Heart right ventricle (tissue), 16 donors: ENCODE measurements around the gene ADNP. TPM values are rescaled to one million over a fixed set of nuclear protein-coding genes. Genes with fewer than 3 reads are reported as not detected.

Experiments used
- ATAC-seq, 8 donors: fragments of 200-7000 bp; cut with Tn5 transposase; one replicate each; pipeline ENCODE4 v1.9.1; 2020; ENCODE audit warnings: mild to moderate bottlenecking in 8 of 8, moderate library complexity in 8 of 8, moderate number of reproducible peaks in 1 of 8
- DNase-seq, 2 donors: peaks; one replicate each; pipeline ENCODE4 v3.0.0-alpha.2; 2020
- H3K27ac ChIP-seq, 10 donors: fragments of 200-600 bp; sonication (generic) in 2 of 10; one replicate each; pipeline versions ENCODE4 v1.5.0 to v1.8.0; 2020 to 2022; ENCODE audit warnings: mild to moderate bottlenecking in 3 of 10
- H3K27me3 ChIP-seq, 7 donors: fragments of 200-600 bp; one replicate each; pipeline ENCODE4 v1.8.0; 2021 to 2022; ENCODE audit warnings: mild to moderate bottlenecking in 2 of 7
- H3K36me3 ChIP-seq, 9 donors: fragments of 200-600 bp; sonication (generic) in 1 of 9; one replicate each; pipeline versions ENCODE4 v1.5.0 to v1.8.0; 2020 to 2022; ENCODE audit warnings: mild to moderate bottlenecking in 2 of 9
- H3K4me1 ChIP-seq, 9 donors: fragments of 200-600 bp; sonication (generic) in 1 of 9; one replicate each; pipeline versions ENCODE4 v1.5.0 to v1.8.0; 2020 to 2022; ENCODE audit warnings: mild to moderate bottlenecking in 4 of 9
- H3K4me3 ChIP-seq, 10 donors: fragments of 200-600 bp; sonication (generic) in 2 of 10; one replicate each; pipeline versions ENCODE4 v1.5.0 to v1.8.0; 2020 to 2022; ENCODE audit warnings: mild to moderate bottlenecking in 7 of 10, moderate library complexity in 2 of 10
- H3K9me3 ChIP-seq, 11 donors: fragments of 200-600 bp in 10 of 11; sonication (generic) in 2 of 11; one replicate each; pipeline versions ENCODE4 v1.5.0 to v1.8.0; 2013 to 2022; ENCODE audit warnings: mild to moderate bottlenecking in 2 of 11, control low read depth in 1 of 11, moderate library complexity in 1 of 11
- WGBS, 2 donors: extraction: QIAGEN DNeasy Blood & Tissue Kit; methylation state at CpG; one replicate each; pipeline ENCODE4 v1.1.7; 2013; ENCODE audit warnings: inconsistent platforms in 1 of 2; 5-methylcytosine and 5-hydroxymethylcytosine counted together
- intact Hi-C, 10 donors: fragments of 100-400 bp; cut with DNase I; formaldehyde crosslinking; loops; one replicate each; pipeline versions ENCODE4 v1.11.1 to v1.14.2; 2022
- polyA plus RNA-seq, 2 donors: library from polyadenylated mRNA; stranded (reverse); fragments of 200-250 nt; gene quantifications; one replicate each; pipeline ENCODE4 v1.2.3, GENCODE V29; 2013
- total RNA-seq, 10 donors: library from RNA; stranded (reverse); fragmentation: NEBNext Ultra II Directional in 3 of 10; extraction: Animal tissue kit (Norgen Biotek cat#: 25700) in 3 of 10; gene quantifications; one replicate each; pipeline versions ENCODE4 v1.2.1 to v1.2.4, GENCODE V29; 2021 to 2023
- TF ChIP-seq, protein P1 (sequence below), 9 donors: fragments of 200-600 bp; sonication (generic) in 2 of 9; IDR thresholded peaks; one replicate each; pipeline versions ENCODE4 v1.5.0 to v1.8.0; 2021 to 2022; ENCODE audit warnings: antibody characterized with exemption in 9 of 9, mild to moderate bottlenecking in 5 of 9, moderate library complexity in 1 of 9
- donor health status: Arrhythmogenic right ventricular cardiomyopathy.
- donor health status: ischemic (EF 13 %, LVEDD 7.1; RV severe dilation, severe dysfunction).
- donor health status: healthy with polysubstance abuse.
- donor health status: DM: no; HTN: yes; CAD: no.
- donor health status: DM: no; HTN: no; CAD: no.
- donor health status: ischemic (EF 25% LVEDD 6.9; RV normal size, moderate dysfunction).
- donor health status: ischemic (EF 25% LVEDD 5.7; RV mildly dilated, moderate dysfunction).
- donor health status: healthy.
- donor health status: DM: yes; HTN: yes; CAD: no.
- donor health status: Ischemic cardiomyopathy.
- donor health status: ischemic (EF 35%, LVEDD 5.7; RV mildly dilated, moderate dysfunction).
- donor health status: nonischemic (EF 11% LVEDD 7.7; RV severe dilation, severe dysfunction).
- donor health status: DM: yes; HTN: yes; CAD: no.
- donor health status: PGD.
- donor health status: ischemic (EF 29% LVEDD 5.4; RV normal size, mild dysfunction).
- donor health status: nonischemic (EF 23%, LVEDD 6.1; RV moderate dilation, normal function).

ADNP gene
- total and polyA plus RNA-seq, 12 donors: 14.6 to 46.1 (median 37.9) TPM

DNA sequence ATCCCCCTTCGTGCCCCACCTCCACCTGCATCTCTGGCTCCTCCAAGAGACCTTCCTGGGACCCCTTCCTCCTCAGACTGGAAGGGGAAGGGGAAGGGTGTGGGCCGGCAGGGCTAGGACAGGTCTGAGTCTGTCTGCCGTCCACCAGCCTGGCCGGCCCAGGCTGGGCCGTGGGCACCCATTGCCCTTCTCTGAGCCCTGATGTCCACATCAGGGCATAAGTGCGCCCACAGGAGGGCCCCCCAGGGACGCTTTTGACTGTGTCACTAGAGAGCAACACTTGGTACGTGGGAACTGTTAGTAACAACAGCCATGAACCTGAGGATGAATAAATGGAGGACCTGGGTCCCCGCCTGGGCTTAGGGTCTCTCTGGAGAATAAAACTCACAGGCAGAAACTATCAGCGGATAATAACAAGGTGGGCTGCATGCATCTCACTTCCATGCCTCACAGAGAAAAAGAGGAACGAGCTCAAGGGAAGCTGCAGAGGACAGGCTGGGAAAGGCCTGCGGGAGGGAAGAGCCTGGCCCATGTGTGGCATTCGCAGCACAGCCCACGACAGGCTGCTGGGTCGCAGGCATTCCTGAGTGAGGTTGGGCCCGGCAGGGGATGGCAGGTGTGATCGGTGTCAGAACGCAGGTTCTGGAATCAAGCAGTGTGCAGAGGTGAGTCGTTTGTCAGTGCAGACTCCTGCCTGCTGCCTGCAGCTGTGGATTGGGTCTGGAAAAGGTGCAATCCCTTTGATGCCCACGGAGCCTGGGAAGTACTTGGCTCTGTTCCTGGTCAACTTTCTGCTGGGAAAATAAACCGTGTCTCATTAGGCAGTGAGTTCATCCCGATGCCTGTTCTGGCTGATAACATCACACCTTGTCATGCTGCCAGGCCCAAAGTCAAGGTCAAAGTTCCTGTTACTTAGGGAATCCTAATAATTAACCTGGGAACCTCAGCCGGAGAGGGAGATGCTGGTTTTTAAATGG, 75.5 kb downstream of the ADNP start:
- 57 to 58% methylated on average over 23 of the region's 23 CpGs for WGBS, 2 donors
- DNase-seq (no peak), ATAC-seq (no peak)
- H3K9me3 ChIP-seq: no peaks in the 10 kb centered on the region
- peaks cover 0 to 5% (median 0%) of the 10 kb centered on the region in 7 donors for H3K27me3 ChIP-seq
- intact Hi-C loops: no loop called here
- no peak overlapping the region for H3K27ac ChIP-seq
- no peaks in the 10 kb centered on the region for H3K36me3 ChIP-seq
- no peak overlapping the region for H3K4me3 ChIP-seq
- H3K4me1 ChIP-seq: no peaks in the 10 kb centered on the region
- TF ChIP-seq, protein P1, sequence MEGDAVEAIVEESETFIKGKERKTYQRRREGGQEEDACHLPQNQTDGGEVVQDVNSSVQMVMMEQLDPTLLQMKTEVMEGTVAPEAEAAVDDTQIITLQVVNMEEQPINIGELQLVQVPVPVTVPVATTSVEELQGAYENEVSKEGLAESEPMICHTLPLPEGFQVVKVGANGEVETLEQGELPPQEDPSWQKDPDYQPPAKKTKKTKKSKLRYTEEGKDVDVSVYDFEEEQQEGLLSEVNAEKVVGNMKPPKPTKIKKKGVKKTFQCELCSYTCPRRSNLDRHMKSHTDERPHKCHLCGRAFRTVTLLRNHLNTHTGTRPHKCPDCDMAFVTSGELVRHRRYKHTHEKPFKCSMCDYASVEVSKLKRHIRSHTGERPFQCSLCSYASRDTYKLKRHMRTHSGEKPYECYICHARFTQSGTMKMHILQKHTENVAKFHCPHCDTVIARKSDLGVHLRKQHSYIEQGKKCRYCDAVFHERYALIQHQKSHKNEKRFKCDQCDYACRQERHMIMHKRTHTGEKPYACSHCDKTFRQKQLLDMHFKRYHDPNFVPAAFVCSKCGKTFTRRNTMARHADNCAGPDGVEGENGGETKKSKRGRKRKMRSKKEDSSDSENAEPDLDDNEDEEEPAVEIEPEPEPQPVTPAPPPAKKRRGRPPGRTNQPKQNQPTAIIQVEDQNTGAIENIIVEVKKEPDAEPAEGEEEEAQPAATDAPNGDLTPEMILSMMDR (IDR thresholded peaks at IDR 0.05): no peak

DNA sequence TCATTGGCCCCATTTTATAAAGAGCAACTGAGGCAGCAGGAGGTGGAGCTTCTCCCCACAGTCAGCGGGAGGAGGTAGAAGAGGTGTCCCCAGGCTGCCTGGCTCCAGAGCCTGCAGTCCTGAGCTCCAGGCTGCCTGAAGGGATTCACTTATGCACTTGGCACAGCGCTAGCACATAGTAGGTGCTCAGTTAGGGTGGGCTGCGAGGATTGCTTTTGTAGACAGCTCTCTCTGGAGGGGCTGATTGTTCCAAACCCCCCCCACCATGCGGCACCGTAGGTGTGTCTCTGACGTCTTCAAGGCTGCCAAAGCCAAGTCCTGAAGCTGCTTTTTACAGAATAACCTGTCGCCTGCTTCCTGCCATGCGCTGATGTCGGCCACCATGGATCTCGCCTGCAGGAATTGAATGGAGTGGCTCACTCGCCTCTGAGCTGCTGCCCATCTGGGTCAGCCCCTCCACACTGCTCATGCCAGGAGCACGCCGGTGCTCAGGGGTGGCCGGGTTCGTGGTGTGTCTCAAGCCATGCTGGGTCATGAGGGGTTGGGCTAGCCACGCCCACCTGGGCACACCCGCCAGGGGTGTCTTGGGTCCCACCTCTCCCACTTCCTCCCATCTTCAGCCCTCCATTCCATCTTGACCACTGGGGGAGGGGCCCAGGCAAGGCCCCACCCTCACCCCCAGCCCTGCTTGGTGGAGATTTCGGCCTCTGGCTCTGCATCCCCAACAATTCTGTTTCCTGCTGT, 76.6 kb downstream of the ADNP start:
- Histone ChIP-seq H3K4me3 (no peak overlapping the region), H3K4me1 (no peaks in the 10 kb centered on the region), H3K27me3 (peaks cover 0 to 5% (median 0%) of the 10 kb centered on the region in 7 donors), H3K36me3 (no peaks in the 10 kb centered on the region), H3K27ac (no peak overlapping the region), H3K9me3 (no peaks in the 10 kb centered on the region)
- WGBS, 2 donors: 82 to 86% methylated on average over 18 of the region's 18 CpGs
- intact Hi-C loops: no loop called here
- ATAC-seq (no peak), DNase-seq (no peak)
- TF ChIP-seq, protein P1 (IDR thresholded peaks at IDR 0.05): no peak

GRCh38 chr20:50852085-50852484, 79.2 kb downstream of the ADNP start:
- no peaks in the 10 kb centered on the region for H3K9me3 ChIP-seq
- no peak for DNase-seq
- H3K27me3 ChIP-seq: no peaks in the 10 kb centered on the region
- 96 to 97% methylated on average over 9 of the region's 9 CpGs for WGBS, 2 donors
- no peak for ATAC-seq
- TF ChIP-seq, protein P1 (IDR thresholded peaks at IDR 0.05): no peak
- peaks cover 4 to 14% (median 11%) of the 10 kb centered on the region in 9 donors for H3K4me1 ChIP-seq
- H3K36me3 ChIP-seq: no peaks in the 10 kb centered on the region
- no peak overlapping the region for H3K27ac ChIP-seq
- no peak overlapping the region for H3K4me3 ChIP-seq
- intact Hi-C loops: no loop called here

DNA sequence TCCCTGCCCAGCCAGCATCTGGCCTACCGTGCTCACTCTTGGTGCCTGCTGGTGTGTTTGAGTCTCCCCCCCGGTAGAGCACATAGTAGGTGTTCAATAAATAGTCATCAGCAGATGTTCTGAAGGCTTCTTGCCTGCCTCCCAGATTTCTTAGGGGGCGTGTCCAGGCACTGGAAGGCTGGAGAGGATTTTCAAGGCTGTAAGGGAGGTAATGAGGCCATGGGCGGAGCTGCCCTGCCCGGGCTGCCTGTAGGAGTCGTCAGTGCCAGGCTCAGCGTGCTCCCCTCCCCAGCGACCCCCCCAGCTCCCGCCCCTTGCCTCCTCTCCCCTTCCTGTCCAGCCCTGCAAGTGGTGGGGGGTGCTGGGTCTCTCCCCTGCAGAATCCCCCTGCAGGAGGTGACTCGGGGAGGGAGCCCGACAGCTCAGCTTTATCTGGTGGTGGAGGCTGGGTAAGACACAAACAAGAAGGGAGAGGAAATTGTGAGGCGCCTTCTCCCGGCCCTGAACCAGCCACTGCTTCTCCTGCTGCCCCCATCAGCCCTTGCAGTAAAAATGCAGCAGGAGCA, 80.4 kb downstream of the ADNP start:
- intact Hi-C loops: no loop called here
- DNase-seq: no peak
- H3K4me3 ChIP-seq: no peak overlapping the region

More for the DNA sequence above, 80.4 kb downstream of the ADNP start:
- H3K27me3 ChIP-seq: no peaks in the 10 kb centered on the region
- 50 to 66% methylated on average over 13 of the region's 13 CpGs for WGBS, 2 donors
- H3K9me3 ChIP-seq: no peaks in the 10 kb centered on the region
- TF ChIP-seq, protein P1 (IDR thresholded peaks at IDR 0.05): no peak
- no peak for ATAC-seq
- H3K36me3 ChIP-seq: no peaks in the 10 kb centered on the region
- peaks cover 4 to 14% (median 11%) of the 10 kb centered on the region in 9 donors for H3K4me1 ChIP-seq
- no peak overlapping the region for H3K27ac ChIP-seq
